ENCODE results near the gene GCH1. TPM values are rescaled to one million over a fixed set of nuclear protein-coding genes. Genes with fewer than 3 reads are reported as not detected.

The GCH1 gene
- total and polyA plus RNA-seq, 4 donors, result 7.2 to 44.9 (median 14.8) TPM

DNA sequence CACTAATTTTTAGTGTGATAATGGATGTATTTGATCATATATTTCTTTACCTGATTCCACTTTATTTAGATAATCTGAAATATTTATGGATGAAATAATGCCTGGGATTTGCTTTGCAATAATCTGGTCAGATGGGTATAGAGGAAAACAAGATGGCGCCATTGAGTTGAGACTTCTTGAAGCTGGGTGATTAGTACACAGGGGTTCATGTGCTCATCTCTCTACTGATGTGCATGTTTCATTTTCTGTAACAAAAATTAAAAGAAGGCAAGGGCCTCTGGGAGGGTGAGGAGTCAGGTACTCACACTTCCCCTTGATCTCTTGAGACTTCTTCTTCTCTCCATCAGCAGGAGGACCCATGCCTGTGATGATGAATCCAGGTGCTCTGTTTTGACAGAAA lies 61.8 kb downstream of the GCH1 start:
- ATAC-seq (ENCODE audit: insufficient read depth, low FRiP score), result no peak
- WGBS, 2 donors, result 99 to 100% methylated on average over 1 of the region's 1 CpG

DNA sequence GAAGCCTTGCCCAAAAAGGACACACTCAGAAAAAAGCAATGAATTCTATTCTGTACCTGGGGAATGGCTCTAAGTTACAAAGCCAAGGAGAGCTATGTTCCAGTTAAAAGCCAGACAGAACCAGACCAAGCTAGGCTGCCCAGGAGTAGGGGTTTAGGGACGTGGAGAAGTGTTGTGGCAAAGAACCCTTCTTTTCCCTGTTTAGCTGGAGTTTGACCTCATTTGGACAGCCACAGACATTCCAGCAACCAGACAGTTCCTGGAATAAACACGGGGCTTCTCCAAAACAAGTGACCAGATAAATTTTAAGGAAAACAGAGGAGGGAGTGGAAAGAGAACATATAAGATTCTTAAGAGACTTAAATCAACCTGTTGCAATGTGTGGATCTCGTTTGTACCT lies 62.3 kb downstream of the GCH1 start:
- DNase-seq, result peak in 1 of 3 donors; percentile 4
- no peak for TF ChIP-seq CTCF (IDR thresholded peaks at IDR 0.05; ENCODE audit: control extremely low read depth, extremely low read depth)
- Histone ChIP-seq H3K4me1 (ENCODE audit: control insufficient read depth in 5 of 5, insufficient read depth in 5 of 5, low read length in 5 of 5) (no peaks in the 10 kb centered on the region), H3K9ac (ENCODE audit: insufficient read depth in 1 of 2, low read length in 2 of 2) (no peak overlapping the region), H3K4me3 (no peak overlapping the region), H3K27me3 (ENCODE audit: control insufficient read depth in 3 of 3, insufficient read depth in 3 of 3, low read length in 2 of 3) (no peaks in the 10 kb centered on the region), H3K9me3 (ENCODE audit: control insufficient read depth in 4 of 4, insufficient read depth in 3 of 4, low read length in 3 of 4) (no peaks in the 10 kb centered on the region), H3K27ac (ENCODE audit: low read depth in 1 of 2, low read length in 1 of 2) (peak overlapping the region in 1 of 2 donors; percentile 33), H3K36me3 (ENCODE audit: control insufficient read depth in 4 of 4, insufficient read depth in 4 of 4, low read length in 4 of 4) (peaks cover 0 to 3% (median 0%) of the 10 kb centered on the region in 4 donors)
- WGBS, 2 donors, result 84 to 87% methylated on average over 3 of the region's 3 CpGs
- no peak for ATAC-seq (ENCODE audit: insufficient read depth, low FRiP score)

More for the DNA sequence above, 61.8 kb downstream of the GCH1 start:
- no peak for DNase-seq
- peaks cover 0 to 3% (median 0%) of the 10 kb centered on the region in 4 donors for H3K36me3 ChIP-seq (ENCODE audit: control insufficient read depth in 4 of 4, insufficient read depth in 4 of 4, low read length in 4 of 4)
- TF ChIP-seq CTCF (IDR thresholded peaks at IDR 0.05; ENCODE audit: control extremely low read depth, extremely low read depth), result no peak
- no peaks in the 10 kb centered on the region for H3K9me3 ChIP-seq (ENCODE audit: control insufficient read depth in 4 of 4, insufficient read depth in 3 of 4, low read length in 3 of 4)
- H3K27me3 ChIP-seq (ENCODE audit: control insufficient read depth in 3 of 3, insufficient read depth in 3 of 3, low read length in 2 of 3), result no peaks in the 10 kb centered on the region
- H3K27ac ChIP-seq (ENCODE audit: low read depth in 1 of 2, low read length in 1 of 2), result no peak overlapping the region
- H3K4me3 ChIP-seq, result no peak overlapping the region
- H3K4me1 ChIP-seq (ENCODE audit: control insufficient read depth in 5 of 5, insufficient read depth in 5 of 5, low read length in 5 of 5), result no peaks in the 10 kb centered on the region
- H3K9ac ChIP-seq (ENCODE audit: insufficient read depth in 1 of 2, low read length in 2 of 2), result no peak overlapping the region

- Histone ChIP-seq H3K9me3 (ENCODE audit: control insufficient read depth in 4 of 4, insufficient read depth in 3 of 4, low read length in 3 of 4) (no peaks in the 10 kb centered on the region), H3K27ac (ENCODE audit: low read depth in 1 of 2, low read length in 1 of 2) (no peak overlapping the region), H3K27me3 (ENCODE audit: control insufficient read depth in 3 of 3, insufficient read depth in 3 of 3, low read length in 2 of 3) (no peaks in the 10 kb centered on the region), H3K4me3 (no peak overlapping the region), H3K9ac (ENCODE audit: insufficient read depth in 1 of 2, low read length in 2 of 2) (no peak overlapping the region), H3K4me1 (ENCODE audit: control insufficient read depth in 5 of 5, insufficient read depth in 5 of 5, low read length in 5 of 5) (peaks cover 0 to 2% (median 0%) of the 10 kb centered on the region in 5 donors), H3K36me3 (ENCODE audit: control insufficient read depth in 4 of 4, insufficient read depth in 4 of 4, low read length in 4 of 4) (peaks cover 0 to 2% (median 0%) of the 10 kb centered on the region in 4 donors)
- TF ChIP-seq CTCF (IDR thresholded peaks at IDR 0.05; ENCODE audit: control extremely low read depth, extremely low read depth), result no peak
- peak; percentile 83 for ATAC-seq (ENCODE audit: insufficient read depth, low FRiP score)
- WGBS, 2 donors, result 68 to 74% methylated on average over 3 of the region's 3 CpGs
- peak in 1 of 3 donors; percentile 9 for DNase-seq
Observed at GRCh38 chr14:54839701-54840119, 62.9 kb downstream of the GCH1 start.

GRCh38 chr14:54838931-54839512 lies 63.6 kb downstream of the GCH1 start:
- H3K27ac ChIP-seq (ENCODE audit: low read depth in 1 of 2, low read length in 1 of 2), result no peak overlapping the region
- no peaks in the 10 kb centered on the region for H3K27me3 ChIP-seq (ENCODE audit: control insufficient read depth in 3 of 3, insufficient read depth in 3 of 3, low read length in 2 of 3)
- H3K9ac ChIP-seq (ENCODE audit: insufficient read depth in 1 of 2, low read length in 2 of 2), result no peak overlapping the region
- ATAC-seq (ENCODE audit: insufficient read depth, low FRiP score) (no peak), DNase-seq (no peak)
- H3K36me3 ChIP-seq (ENCODE audit: control insufficient read depth in 4 of 4, insufficient read depth in 4 of 4, low read length in 4 of 4), result peaks cover 0 to 1% (median 0%) of the 10 kb centered on the region in 4 donors
- peaks cover 0 to 5% (median 0%) of the 10 kb centered on the region in 5 donors for H3K4me1 ChIP-seq (ENCODE audit: control insufficient read depth in 5 of 5, insufficient read depth in 5 of 5, low read length in 5 of 5)
- no peak overlapping the region for H3K4me3 ChIP-seq
- no peak for TF ChIP-seq CTCF (IDR thresholded peaks at IDR 0.05; ENCODE audit: control extremely low read depth, extremely low read depth)
- no peaks in the 10 kb centered on the region for H3K9me3 ChIP-seq (ENCODE audit: control insufficient read depth in 4 of 4, insufficient read depth in 3 of 4, low read length in 3 of 4)
- 94 to 96% methylated on average over 10 of the region's 10 CpGs for WGBS, 2 donors
